ENCODE data around the gene SGCA. TPM values are rescaled to one million over a fixed set of nuclear protein-coding genes. Genes with fewer than 3 reads are reported as not detected.

The SGCA gene
- total RNA-seq, 4 donors from 2014 or later, result 1.1 to 4.9 (median 2.6) TPM; not detected in 1

- no peak for DNase-seq (ENCODE audit: low spot score)
- no peak for ATAC-seq (ENCODE audit: low FRiP score)
- TF ChIP-seq, protein P1, sequence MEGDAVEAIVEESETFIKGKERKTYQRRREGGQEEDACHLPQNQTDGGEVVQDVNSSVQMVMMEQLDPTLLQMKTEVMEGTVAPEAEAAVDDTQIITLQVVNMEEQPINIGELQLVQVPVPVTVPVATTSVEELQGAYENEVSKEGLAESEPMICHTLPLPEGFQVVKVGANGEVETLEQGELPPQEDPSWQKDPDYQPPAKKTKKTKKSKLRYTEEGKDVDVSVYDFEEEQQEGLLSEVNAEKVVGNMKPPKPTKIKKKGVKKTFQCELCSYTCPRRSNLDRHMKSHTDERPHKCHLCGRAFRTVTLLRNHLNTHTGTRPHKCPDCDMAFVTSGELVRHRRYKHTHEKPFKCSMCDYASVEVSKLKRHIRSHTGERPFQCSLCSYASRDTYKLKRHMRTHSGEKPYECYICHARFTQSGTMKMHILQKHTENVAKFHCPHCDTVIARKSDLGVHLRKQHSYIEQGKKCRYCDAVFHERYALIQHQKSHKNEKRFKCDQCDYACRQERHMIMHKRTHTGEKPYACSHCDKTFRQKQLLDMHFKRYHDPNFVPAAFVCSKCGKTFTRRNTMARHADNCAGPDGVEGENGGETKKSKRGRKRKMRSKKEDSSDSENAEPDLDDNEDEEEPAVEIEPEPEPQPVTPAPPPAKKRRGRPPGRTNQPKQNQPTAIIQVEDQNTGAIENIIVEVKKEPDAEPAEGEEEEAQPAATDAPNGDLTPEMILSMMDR (IDR thresholded peaks at IDR 0.05), result no peak
Observed at GRCh38 chr17:50194140-50194933, 28.5 kb downstream of the SGCA start.

DNA sequence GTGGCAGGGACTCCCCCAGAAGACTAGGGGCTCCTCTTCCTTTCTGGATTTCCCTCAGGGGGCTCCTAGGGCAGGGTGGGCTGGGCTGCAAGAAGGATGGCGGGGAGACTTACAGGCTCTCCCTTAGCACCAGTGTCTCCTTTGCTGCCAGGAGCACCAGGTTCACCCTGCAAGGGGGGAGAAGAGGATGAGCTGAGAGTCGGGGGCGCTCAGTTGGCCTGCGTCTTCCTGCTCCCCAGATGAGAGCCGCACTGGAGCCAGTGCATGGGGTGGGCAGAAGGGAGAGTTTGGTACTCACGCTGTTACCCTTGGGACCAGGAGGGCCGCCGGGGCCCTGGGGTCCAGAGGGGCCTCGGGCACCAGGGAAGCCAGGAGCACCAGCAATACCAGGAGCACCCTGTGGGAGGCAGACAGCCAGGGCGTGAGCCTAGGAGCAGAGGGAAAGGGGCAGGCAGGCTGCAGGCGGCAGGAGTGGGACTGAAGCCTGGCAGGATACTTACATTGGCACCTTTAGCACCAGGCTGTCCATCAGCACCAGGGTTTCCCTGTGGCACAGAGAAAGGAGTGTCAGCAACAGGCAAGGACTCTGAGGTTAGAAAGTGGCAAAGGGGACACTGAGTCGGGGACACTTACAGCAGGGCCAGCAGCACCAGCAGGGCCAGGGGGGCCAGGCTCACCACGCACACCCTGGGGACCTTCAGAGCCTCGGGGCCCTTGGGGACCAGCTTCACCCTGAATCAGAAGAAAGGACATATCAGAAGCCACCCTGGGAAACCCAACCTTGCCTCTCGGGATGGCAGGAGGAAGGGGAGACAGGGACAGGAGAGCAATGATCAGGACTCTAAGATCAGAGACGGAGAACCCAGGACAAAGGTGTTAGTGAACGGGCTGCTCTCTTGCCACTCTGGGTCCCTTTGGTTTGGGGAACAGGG lies 29.4 kb downstream of the SGCA start:
- no peak for ATAC-seq (ENCODE audit: low FRiP score)
- no peak for DNase-seq (ENCODE audit: low spot score)
- TF ChIP-seq, protein P1 (IDR thresholded peaks at IDR 0.05), result no peak

- DNase-seq (ENCODE audit: low spot score), result no peak
- ATAC-seq (ENCODE audit: low FRiP score), result no peak
- TF ChIP-seq, protein P1 (IDR thresholded peaks at IDR 0.05), result no peak
Observed at GRCh38 chr17:50196036-50196435, 30.2 kb downstream of the SGCA start.

DNA sequence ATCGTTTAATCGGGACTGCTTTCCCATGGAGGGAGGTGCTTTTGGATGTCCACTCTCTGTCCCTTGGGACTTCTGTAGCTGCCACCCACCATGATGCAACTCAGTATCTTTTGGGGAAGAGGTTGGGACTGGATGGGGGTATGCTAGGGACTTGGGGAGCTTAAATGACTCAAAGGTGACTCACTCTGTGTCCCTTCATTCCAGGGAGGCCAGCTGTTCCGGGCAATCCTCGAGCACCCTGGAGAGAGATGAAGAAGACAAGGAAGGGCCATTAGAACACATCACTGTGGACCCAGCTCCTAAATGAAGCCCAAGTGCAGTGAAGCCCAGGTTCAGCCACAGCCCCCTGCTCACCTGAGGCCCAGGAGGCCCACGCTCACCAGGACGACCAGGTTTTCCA lies 31.0 kb downstream of the SGCA start:
- ATAC-seq (ENCODE audit: low FRiP score) (no peak), DNase-seq (ENCODE audit: low spot score) (no peak)
- TF ChIP-seq, protein P1 (IDR thresholded peaks at IDR 0.05), result no peak

DNA sequence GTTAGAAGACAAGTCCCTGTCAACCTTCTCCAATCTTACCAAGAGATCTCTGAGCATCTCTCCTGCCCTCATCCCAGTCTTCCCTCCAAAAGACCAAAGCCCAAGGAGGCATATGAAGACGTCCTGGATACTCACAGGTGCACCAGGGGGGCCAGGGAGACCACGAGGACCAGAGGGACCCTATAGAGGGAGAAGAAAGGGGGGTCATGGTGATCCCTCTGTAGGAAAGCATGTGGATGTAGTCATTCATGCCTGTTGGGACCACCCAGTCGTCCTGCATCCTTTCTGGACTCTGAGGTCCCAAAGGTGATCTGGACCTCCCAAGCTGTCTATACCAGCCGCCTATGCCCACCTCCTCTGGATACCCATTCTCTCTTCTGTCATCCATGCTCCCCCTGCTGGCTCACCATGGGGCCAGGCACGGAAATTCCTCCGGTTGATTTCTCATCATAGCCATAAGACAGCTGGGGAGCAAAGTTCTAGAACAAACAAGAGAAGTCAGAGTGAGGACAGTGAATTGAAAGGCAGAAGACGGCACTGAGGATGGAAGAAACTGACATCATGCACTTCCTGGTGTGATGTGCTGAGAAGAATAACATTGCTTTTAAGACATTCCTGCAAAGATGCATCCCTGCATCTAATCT lies 32.3 kb downstream of the SGCA start:
- DNase-seq (ENCODE audit: low spot score) (no peak), ATAC-seq (ENCODE audit: low FRiP score) (no peak)
- TF ChIP-seq, protein P1 (IDR thresholded peaks at IDR 0.05), result no peak

- no peak for DNase-seq (ENCODE audit: low spot score)
- TF ChIP-seq, protein P1 (IDR thresholded peaks at IDR 0.05), result no peak
- ATAC-seq (ENCODE audit: low FRiP score), result no peak
Observed at GRCh38 chr17:50199211-50199802, 33.5 kb downstream of the SGCA start.
